Activated gamma-delta T cell treated with Interleukin-2 at 50 U/mL for 16 hours (primary cell): Measurements from ENCODE around the gene TLE4.
"Not testable (repeated sequence)": the region's sequence is repeated elsewhere in the genome, so short reads cannot be mapped to it uniquely, and the experiment has no call there.

ENCODE experiments used
- DNase-seq: peaks from one replicate; pipeline ENCODE4 v3.0.0-alpha.2; 2020

Gene TLE4

GRCh38 chr9:79639354-79639753, 67.6 kb downstream of the TLE4 start:
- DNase-seq: no peak

GRCh38 chr9:79640067-79640466, 68.3 kb downstream of the TLE4 start:
- DNase-seq: not testable (repeated sequence)

- no peak for DNase-seq
These were observed 69.3 kb downstream of the TLE4 start for GRCh38 chr9:79641070-79641469.

- no peak for DNase-seq
These were observed 70.9 kb downstream of the TLE4 start for GRCh38 chr9:79642671-79643070.

GRCh38 chr9:79644048-79644447, 72.3 kb downstream of the TLE4 start:
- DNase-seq: no peak

GRCh38 chr9:79644601-79645000, 72.8 kb downstream of the TLE4 start:
- no peak for DNase-seq

GRCh38 chr9:79645110-79645509, 73.3 kb downstream of the TLE4 start:
- no peak for DNase-seq

GRCh38 chr9:79646096-79646495, 74.3 kb downstream of the TLE4 start:
- no peak for DNase-seq

GRCh38 chr9:79651251-79651795, 79.6 kb downstream of the TLE4 start:
- no peak for DNase-seq

GRCh38 chr9:79652598-79652997, 80.8 kb downstream of the TLE4 start:
- no peak for DNase-seq

- DNase-seq: not testable (repeated sequence)
These were observed 83.0 kb downstream of the TLE4 start for GRCh38 chr9:79654591-79655382.

- DNase-seq: no peak
These were observed 83.8 kb downstream of the TLE4 start for GRCh38 chr9:79655551-79655950.

GRCh38 chr9:79656169-79656568, 84.4 kb downstream of the TLE4 start:
- DNase-seq: no peak

GRCh38 chr9:79657891-79658290, 86.1 kb downstream of the TLE4 start:
- DNase-seq: no peak

- no peak for DNase-seq
These were observed 87.2 kb downstream of the TLE4 start for GRCh38 chr9:79658926-79659325.

- no peak for DNase-seq
These were observed 88.8 kb downstream of the TLE4 start for GRCh38 chr9:79660615-79661014.

- no peak for DNase-seq
These were observed 89.5 kb downstream of the TLE4 start for GRCh38 chr9:79661279-79661678.

- no peak for DNase-seq
These were observed 90.2 kb downstream of the TLE4 start for GRCh38 chr9:79661886-79662536.

GRCh38 chr9:79662537-79662956, 90.8 kb downstream of the TLE4 start:
- DNase-seq: no peak

- no peak for DNase-seq
These were observed 91.5 kb downstream of the TLE4 start for GRCh38 chr9:79663300-79663699.

GRCh38 chr9:79663878-79664277, 92.1 kb downstream of the TLE4 start:
- no peak for DNase-seq

GRCh38 chr9:79664375-79664831, 92.6 kb downstream of the TLE4 start:
- no peak for DNase-seq

- DNase-seq: no peak
These were observed 93.6 kb downstream of the TLE4 start for GRCh38 chr9:79665369-79665768.

GRCh38 chr9:79665931-79666330, 94.2 kb downstream of the TLE4 start:
- DNase-seq: no peak
